AG10803 (cell line): ENCODE data around the gene KCTD4.
A peak's percentile ranks its signal among the peaks of the same experiment; 100 is the strongest.

Experiments used
- DNase-seq: peaks from one replicate; pipeline ENCODE4 v3.0.0; 2010; ENCODE audit warnings: low read depth
- H3K4me3 ChIP-seq: 2 replicates; pipeline ENCODE4 v1.5.1; 2011; ENCODE audit warnings: mild to moderate bottlenecking, low read length, control low read depth
- TF ChIP-seq, protein P1 (sequence below): conservative IDR thresholded peaks from 2 replicates; pipeline ENCODE4 v1.5.1; 2011; ENCODE audit warnings: mild to moderate bottlenecking, low read length, control low read depth, inconsistent platforms

Gene KCTD4

DNA sequence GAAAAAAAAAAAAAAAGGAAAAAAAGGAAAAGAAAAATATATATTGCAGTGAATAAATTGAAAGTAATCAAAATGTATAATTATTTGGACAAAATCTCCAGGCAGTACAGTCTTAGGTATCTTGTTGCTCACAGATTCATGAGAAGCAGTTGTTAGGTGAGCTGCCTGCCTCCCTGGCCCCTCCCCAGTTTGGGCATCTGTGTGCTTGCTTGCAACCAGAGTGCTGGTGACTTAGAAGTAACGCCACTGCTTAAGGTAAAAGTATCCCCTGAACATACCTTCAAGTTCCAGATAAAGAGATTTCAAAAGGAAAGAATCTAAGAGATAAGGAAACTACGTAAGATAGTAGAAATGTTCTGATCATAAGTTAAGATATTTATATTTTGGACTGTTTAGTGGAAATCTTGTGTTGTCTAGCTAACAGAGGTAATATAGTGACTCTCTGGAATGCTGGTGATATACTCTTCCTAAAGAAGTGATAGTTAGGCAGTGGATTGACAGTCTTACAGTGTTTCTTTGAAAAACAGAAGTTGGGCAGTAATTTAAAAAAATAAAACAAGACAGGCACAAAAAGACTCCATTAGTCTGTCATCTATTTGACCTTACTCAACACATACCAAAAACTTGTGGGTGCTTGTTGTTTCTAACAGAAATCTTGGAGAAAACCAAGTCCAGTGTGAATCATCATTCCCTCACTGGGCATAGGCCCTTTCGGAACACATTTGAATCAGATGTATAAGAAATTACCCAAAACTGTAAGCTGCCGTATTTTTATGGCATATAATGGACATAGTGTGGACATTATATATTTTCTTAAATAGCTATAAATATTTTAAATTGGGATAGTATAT, 38.3 kb upstream of the KCTD4 start:
- peak; percentile 74 for DNase-seq
- TF ChIP-seq, protein P1, sequence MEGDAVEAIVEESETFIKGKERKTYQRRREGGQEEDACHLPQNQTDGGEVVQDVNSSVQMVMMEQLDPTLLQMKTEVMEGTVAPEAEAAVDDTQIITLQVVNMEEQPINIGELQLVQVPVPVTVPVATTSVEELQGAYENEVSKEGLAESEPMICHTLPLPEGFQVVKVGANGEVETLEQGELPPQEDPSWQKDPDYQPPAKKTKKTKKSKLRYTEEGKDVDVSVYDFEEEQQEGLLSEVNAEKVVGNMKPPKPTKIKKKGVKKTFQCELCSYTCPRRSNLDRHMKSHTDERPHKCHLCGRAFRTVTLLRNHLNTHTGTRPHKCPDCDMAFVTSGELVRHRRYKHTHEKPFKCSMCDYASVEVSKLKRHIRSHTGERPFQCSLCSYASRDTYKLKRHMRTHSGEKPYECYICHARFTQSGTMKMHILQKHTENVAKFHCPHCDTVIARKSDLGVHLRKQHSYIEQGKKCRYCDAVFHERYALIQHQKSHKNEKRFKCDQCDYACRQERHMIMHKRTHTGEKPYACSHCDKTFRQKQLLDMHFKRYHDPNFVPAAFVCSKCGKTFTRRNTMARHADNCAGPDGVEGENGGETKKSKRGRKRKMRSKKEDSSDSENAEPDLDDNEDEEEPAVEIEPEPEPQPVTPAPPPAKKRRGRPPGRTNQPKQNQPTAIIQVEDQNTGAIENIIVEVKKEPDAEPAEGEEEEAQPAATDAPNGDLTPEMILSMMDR: no peak
- H3K4me3 ChIP-seq: no peak overlapping the region

DNA sequence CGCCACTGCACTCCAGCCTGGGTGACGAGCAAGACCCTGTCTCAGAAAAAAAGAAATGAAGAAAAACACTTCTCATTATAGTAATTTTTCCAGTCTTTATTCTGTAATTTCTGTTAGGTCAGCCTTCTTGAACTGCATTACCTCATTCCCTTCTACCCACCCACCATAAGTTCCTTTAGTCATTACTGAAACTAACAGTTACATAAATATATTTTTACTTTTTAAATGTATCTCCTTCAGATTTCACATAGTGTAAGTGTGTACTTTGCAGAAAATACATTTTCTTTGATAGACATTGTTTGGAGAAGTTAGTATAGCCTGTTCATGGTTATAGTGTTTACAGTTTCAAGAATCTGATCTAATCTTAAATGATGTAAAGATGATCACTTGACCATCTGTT, 31.7 kb upstream of the KCTD4 start:
- no peak for DNase-seq
- no peak overlapping the region for H3K4me3 ChIP-seq
- TF ChIP-seq, protein P1: no peak

DNA sequence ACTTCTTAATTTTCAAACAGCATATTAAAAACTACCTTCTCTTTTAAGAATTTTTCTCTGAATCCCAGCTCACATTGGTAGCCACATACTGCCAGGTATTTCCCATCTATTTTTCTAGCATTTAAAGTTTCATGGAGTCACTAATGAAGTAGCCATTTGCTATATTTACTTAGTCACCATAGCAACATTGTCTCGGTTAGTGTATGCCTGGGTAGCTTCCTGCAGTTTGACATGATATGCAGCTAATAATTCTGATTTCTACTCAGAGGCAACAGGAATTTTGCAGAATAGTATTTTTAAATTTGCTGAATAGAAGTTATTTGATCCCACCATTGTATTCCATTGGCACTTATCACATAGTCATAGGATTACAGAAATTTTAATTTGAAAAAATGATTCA, 30.9 kb upstream of the KCTD4 start:
- H3K4me3 ChIP-seq: no peak overlapping the region
- TF ChIP-seq, protein P1: no peak
- DNase-seq: peak; percentile 43

DNA sequence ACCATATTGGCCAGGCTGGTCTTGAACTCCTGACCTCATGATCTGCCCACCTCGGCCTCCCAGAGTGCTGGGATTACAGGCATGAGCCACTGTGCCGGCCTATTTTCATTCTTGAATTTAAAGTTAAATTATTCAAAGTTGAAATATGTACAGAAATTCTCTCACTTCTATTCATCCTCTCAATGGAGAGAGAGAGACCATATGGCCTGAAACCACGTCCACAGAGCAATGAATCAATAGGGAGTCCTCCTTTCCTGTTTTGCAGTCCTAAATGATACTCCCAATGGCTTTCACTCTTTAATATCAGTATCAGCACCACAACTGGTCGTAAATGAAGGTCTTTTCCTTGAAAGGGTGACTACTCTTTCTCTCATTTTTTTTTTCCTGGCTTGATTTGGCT, 30.5 kb upstream of the KCTD4 start:
- DNase-seq: peak; percentile 38
- no peak overlapping the region for H3K4me3 ChIP-seq
- TF ChIP-seq, protein P1: no peak

DNA sequence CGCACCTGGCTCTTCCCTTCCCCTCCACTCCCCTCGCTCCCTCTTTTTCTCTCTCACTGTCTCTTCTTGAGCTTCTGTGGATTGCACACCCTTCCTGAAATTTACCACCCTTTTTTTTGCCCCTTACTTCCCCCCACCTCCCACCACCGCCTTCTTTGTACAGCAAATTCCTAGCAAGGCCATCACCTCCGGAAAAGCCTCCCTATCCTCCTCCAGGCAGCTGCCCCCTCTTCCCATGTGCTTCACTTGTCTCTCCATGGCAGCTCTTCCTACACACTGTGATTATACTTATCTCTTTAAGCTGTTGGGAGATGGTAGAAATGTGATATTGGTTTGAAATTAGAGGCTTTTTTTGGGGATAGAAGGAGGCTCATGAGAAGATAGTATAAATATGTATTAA, 28.3 kb upstream of the KCTD4 start:
- TF ChIP-seq, protein P1: no peak
- H3K4me3 ChIP-seq: no peak overlapping the region
- DNase-seq: no peak

DNA sequence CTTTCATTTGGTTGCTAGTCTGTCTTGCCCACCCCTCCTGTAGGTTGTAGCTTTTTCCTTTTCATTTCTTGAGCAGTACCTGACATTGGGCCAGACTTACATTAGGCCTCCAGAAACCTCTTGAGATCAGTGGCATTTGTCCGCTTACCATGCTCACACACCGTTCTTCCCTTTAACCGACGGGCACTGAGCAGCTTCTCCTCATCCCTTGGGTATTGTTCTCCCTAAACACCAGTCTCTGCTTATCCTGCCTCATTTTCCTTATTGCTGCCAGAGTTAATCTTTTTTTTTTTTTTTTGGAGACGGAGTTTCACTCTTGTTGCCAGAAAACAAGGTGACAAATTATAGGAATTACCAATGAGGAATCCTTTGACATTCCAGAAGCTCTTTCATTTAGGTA, 27.2 kb upstream of the KCTD4 start:
- H3K4me3 ChIP-seq: no peak overlapping the region
- DNase-seq: no peak
- TF ChIP-seq, protein P1: no peak

DNA sequence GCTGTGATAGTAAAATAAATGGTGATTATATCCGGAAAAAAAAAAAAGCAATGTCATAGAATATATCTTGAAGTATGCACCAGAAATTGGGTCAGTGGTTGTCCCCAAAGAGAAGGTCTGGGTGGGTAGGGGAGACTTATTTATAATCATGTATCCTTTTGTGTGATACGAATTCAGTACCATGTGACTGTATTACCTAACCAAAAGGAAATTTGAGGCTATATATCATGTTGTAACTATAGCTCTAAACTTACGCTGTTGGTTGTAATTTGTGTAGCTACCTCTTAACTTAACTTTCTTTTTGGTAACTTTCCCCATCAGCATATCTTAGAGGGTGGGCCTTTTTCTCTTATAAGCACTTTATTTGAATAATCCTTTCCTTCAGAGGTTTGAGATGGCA, 25.2 kb upstream of the KCTD4 start:
- no peak for DNase-seq
- TF ChIP-seq, protein P1: no peak

More for the DNA sequence above, 25.2 kb upstream of the KCTD4 start:
- no peak overlapping the region for H3K4me3 ChIP-seq
